ENCODE measurements around the gene XPR1. TPM values are rescaled to one million over a fixed set of nuclear protein-coding genes. Genes with fewer than 3 reads are reported as not detected.
A peak's percentile ranks its signal among the peaks of the same experiment; 100 is the strongest.

The XPR1 gene
- total RNA-seq, 1 donor from 2014 or later: 62.6 TPM

GRCh38 chr1:180908074-180908765 lies 276.4 kb downstream of the XPR1 start:
- no peak for DNase-seq (ENCODE audit: low spot score, unreplicated experiment)
- no peak for TF ChIP-seq CTCF (IDR thresholded peaks at IDR 0.05; ENCODE audit: unreplicated experiment)
- no peak overlapping the region for H3K27ac Mint-ChIP-seq
- no peak overlapping the region for H3K4me3 Mint-ChIP-seq (ENCODE audit: low read depth)
- H3K4me1 Mint-ChIP-seq (ENCODE audit: low read depth): peaks cover 15% of the 10 kb centered on the region
- H3K27me3 Mint-ChIP-seq: peaks cover 21% of the 10 kb centered on the region
- H3K9me3 Mint-ChIP-seq (ENCODE audit: low read depth): no peaks in the 10 kb centered on the region
- H3K36me3 Mint-ChIP-seq (ENCODE audit: insufficient read depth): no peaks in the 10 kb centered on the region

GRCh38 chr1:180909005-180909414 lies 277.2 kb downstream of the XPR1 start:
- H3K4me3 Mint-ChIP-seq (ENCODE audit: low read depth): no peak overlapping the region
- H3K27me3 Mint-ChIP-seq: peaks cover 28% of the 10 kb centered on the region
- H3K4me1 Mint-ChIP-seq (ENCODE audit: low read depth): peaks cover 17% of the 10 kb centered on the region
- no peaks in the 10 kb centered on the region for H3K9me3 Mint-ChIP-seq (ENCODE audit: low read depth)
- no peak overlapping the region for H3K27ac Mint-ChIP-seq
- H3K36me3 Mint-ChIP-seq (ENCODE audit: insufficient read depth): no peaks in the 10 kb centered on the region
- no peak for TF ChIP-seq CTCF (IDR thresholded peaks at IDR 0.05; ENCODE audit: unreplicated experiment)
- DNase-seq (ENCODE audit: low spot score, unreplicated experiment): no peak

GRCh38 chr1:180909462-180909976 lies 277.7 kb downstream of the XPR1 start:
- Mint-ChIP-seq H3K4me1 (ENCODE audit: low read depth) (peaks cover 17% of the 10 kb centered on the region), H3K27me3 (peaks cover 32% of the 10 kb centered on the region), H3K27ac (no peak overlapping the region), H3K9me3 (ENCODE audit: low read depth) (no peaks in the 10 kb centered on the region), H3K36me3 (ENCODE audit: insufficient read depth) (no peaks in the 10 kb centered on the region), H3K4me3 (ENCODE audit: low read depth) (no peak overlapping the region)
- no peak for DNase-seq (ENCODE audit: low spot score, unreplicated experiment)
- TF ChIP-seq CTCF (IDR thresholded peaks at IDR 0.05; ENCODE audit: unreplicated experiment): no peak

GRCh38 chr1:180911640-180912191 lies 279.9 kb downstream of the XPR1 start:
- peak overlapping the region; percentile 56 for H3K27ac Mint-ChIP-seq
- peaks cover 44% of the 10 kb centered on the region for H3K27me3 Mint-ChIP-seq
- H3K4me3 Mint-ChIP-seq (ENCODE audit: low read depth): peak overlapping the region; percentile 63
- peaks cover 17% of the 10 kb centered on the region for H3K4me1 Mint-ChIP-seq (ENCODE audit: low read depth)
- no peaks in the 10 kb centered on the region for H3K36me3 Mint-ChIP-seq (ENCODE audit: insufficient read depth)
- no peaks in the 10 kb centered on the region for H3K9me3 Mint-ChIP-seq (ENCODE audit: low read depth)
- DNase-seq (ENCODE audit: low spot score, unreplicated experiment): no peak
- no peak for TF ChIP-seq CTCF (IDR thresholded peaks at IDR 0.05; ENCODE audit: unreplicated experiment)

GRCh38 chr1:180912211-180912800 lies 280.5 kb downstream of the XPR1 start:
- H3K36me3 Mint-ChIP-seq (ENCODE audit: insufficient read depth): no peaks in the 10 kb centered on the region
- DNase-seq (ENCODE audit: low spot score, unreplicated experiment): no peak

More at GRCh38 chr1:180912211-180912800, 280.5 kb downstream of the XPR1 start:
- H3K4me1 Mint-ChIP-seq (ENCODE audit: low read depth): peaks cover 17% of the 10 kb centered on the region
- H3K4me3 Mint-ChIP-seq (ENCODE audit: low read depth): peak overlapping the region; percentile 63
- peak overlapping the region; percentile 56 for H3K27ac Mint-ChIP-seq
- H3K27me3 Mint-ChIP-seq: peaks cover 42% of the 10 kb centered on the region
- TF ChIP-seq CTCF (IDR thresholded peaks at IDR 0.05; ENCODE audit: unreplicated experiment): no peak
- H3K9me3 Mint-ChIP-seq (ENCODE audit: low read depth): no peaks in the 10 kb centered on the region
